Measurements from ENCODE around the gene ARHGAP24.
A peak's percentile ranks its signal among the peaks of the same experiment; 100 is the strongest.

The ARHGAP24 gene

DNA sequence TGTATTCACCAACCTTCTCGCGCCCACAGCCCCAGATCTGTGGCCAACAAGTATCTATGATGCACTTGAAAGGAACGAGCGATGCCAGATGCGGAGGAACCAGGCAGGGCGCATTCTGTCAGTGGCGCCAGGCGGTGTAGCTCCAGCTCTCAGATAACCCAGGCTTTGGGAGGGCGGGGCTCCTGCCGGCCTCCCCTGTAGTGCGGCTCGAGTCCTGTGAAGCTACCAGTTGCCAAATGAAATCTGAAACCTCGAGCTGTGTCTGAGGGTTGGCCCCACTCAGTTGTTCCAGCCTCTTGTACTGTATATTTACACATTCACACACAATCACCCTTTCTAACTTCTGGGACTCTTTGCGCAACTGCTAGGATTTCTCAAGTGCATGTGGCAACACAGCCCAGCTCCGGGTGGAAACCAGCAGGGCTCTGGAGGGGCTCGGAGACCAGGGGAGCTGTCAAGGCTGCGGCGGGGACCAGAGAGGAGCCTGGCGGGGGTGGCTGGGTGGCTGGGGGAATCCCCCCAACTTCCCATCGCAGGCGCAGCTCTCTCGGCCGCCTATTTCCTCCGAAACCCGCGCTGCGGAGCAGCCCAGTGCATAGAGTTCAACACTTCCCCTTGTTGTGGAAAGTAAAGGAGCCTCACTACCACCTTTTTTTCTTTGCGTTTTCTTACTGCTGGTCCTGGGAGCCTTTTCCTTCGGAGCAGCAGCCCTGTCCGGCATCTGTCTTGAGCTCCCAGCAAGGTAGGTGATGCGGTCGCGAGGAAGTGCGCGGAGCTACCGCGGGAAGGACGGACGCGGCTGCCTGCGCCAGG, at the start of gene ARHGAP24:
ARHGAP24 (plus strand) TSS at position 333 of the 813 bp plus-strand sequence.
- peak within 1 kb of the TSS; percentile 69 for H3K4me3 ChIP-seq (replicated peaks; ENCODE audit: low read depth, low read length)
- no peak for TF ChIP-seq CTCF (IDR thresholded peaks at IDR 0.05; ENCODE audit: low read depth, low read length, missing control alignments)
- DNase-seq (ENCODE audit: extremely low read depth, low read depth): peak; percentile 96

GRCh38 chr4:85426366-85426765, 48.6 kb upstream of the ARHGAP24 start:
- no peak for DNase-seq (ENCODE audit: extremely low read depth, low read depth)

GRCh38 chr4:85427123-85427522, 47.8 kb upstream of the ARHGAP24 start:
- no peak for DNase-seq (ENCODE audit: extremely low read depth, low read depth)
- no peak for TF ChIP-seq CTCF (IDR thresholded peaks at IDR 0.05; ENCODE audit: low read depth, low read length, missing control alignments)
- no peak overlapping the region for H3K4me3 ChIP-seq (replicated peaks; ENCODE audit: low read depth, low read length)

More at GRCh38 chr4:85426366-85426765, 48.6 kb upstream of the ARHGAP24 start:
- no peak for TF ChIP-seq CTCF (IDR thresholded peaks at IDR 0.05; ENCODE audit: low read depth, low read length, missing control alignments)
- no peak overlapping the region for H3K4me3 ChIP-seq (replicated peaks; ENCODE audit: low read depth, low read length)

- no peak overlapping the region for H3K4me3 ChIP-seq (replicated peaks; ENCODE audit: low read depth, low read length)
- TF ChIP-seq CTCF (IDR thresholded peaks at IDR 0.05; ENCODE audit: low read depth, low read length, missing control alignments): no peak
- no peak for DNase-seq (ENCODE audit: extremely low read depth, low read depth)
Observed at GRCh38 chr4:85430226-85430625, 44.7 kb upstream of the ARHGAP24 start.

- TF ChIP-seq CTCF (IDR thresholded peaks at IDR 0.05; ENCODE audit: low read depth, low read length, missing control alignments): no peak
Observed at GRCh38 chr4:85430697-85431096, 44.3 kb upstream of the ARHGAP24 start.

GRCh38 chr4:85431156-85431555, 43.8 kb upstream of the ARHGAP24 start:
- H3K4me3 ChIP-seq (replicated peaks; ENCODE audit: low read depth, low read length): no peak overlapping the region
- TF ChIP-seq CTCF (IDR thresholded peaks at IDR 0.05; ENCODE audit: low read depth, low read length, missing control alignments): no peak
- DNase-seq (ENCODE audit: extremely low read depth, low read depth): no peak

More at GRCh38 chr4:85430697-85431096, 44.3 kb upstream of the ARHGAP24 start:
- no peak overlapping the region for H3K4me3 ChIP-seq (replicated peaks; ENCODE audit: low read depth, low read length)
- no peak for DNase-seq (ENCODE audit: extremely low read depth, low read depth)

All from HFF-Myc (cell line).